Fibroblast of villous mesenchyme (primary cell): ENCODE data around the gene DHRS2. TPM values are rescaled to one million over a fixed set of nuclear protein-coding genes. Genes with fewer than 3 reads are reported as not detected.
"Not testable (repeated sequence)": the region's sequence is repeated elsewhere in the genome, so short reads cannot be mapped to it uniquely, and the experiment has no call there.

Experiments used
- DNase-seq: peaks from one replicate; pipeline ENCODE4 v3.0.0-alpha.2; 2010; ENCODE audit warnings: low read depth
- H3K4me3 ChIP-seq: 2 replicates; pipeline ENCODE4 v1.5.1; 2011; ENCODE audit warnings: low read depth, mild to moderate bottlenecking, low read length
- CTCF ChIP-seq: IDR thresholded peaks from 2 replicates; pipeline ENCODE4 v1.5.1; 2012; ENCODE audit warnings: low read depth, mild to moderate bottlenecking, low read length; ENCODE audit not compliant: insufficient read depth
- total RNA-seq: library from RNA; depleted of rRNA; stranded (reverse); fragments of >200 nt; gene quantifications from 2 replicates; pipeline ENCODE4 v1.2.3, GENCODE V29; 2012

DHRS2 gene
- total RNA-seq, 1 donor, result 0.43 TPM

GRCh38 chr14:23632461-23633159 is 3.6 kb upstream of the DHRS2 start:
- no peak for TF ChIP-seq CTCF
- DNase-seq, result no peak
- H3K4me3 ChIP-seq, result no peak overlapping the region

DNA sequence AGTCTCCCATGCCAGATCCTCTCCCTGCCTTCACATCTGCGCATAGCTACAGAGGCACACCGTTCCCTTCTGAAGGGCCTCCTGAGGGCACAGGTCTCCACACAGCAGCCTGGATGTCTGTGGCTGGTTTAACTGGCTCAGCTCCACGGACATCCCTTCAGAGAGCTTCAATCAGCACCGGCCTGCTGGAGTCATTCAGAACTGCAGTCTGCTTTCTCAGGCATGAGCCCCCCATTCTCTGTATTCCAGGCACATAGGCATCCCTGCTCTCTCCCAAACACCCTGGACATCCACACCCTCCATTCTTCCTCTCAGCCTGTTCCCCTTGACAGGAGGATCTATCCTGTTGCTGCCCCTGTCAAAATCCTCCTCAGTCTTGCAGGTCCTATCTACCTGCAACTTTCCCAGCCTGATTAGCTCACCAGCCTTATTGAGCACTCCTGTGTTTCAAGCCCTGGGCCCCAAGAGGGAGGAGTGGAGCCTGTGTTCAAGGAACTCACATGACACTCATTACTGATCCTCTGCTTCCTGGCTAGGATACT is 2.9 kb upstream of the DHRS2 start:
- peak; percentile 3 for TF ChIP-seq CTCF
- DNase-seq, result no peak
- H3K4me3 ChIP-seq, result no peak overlapping the region

DNA sequence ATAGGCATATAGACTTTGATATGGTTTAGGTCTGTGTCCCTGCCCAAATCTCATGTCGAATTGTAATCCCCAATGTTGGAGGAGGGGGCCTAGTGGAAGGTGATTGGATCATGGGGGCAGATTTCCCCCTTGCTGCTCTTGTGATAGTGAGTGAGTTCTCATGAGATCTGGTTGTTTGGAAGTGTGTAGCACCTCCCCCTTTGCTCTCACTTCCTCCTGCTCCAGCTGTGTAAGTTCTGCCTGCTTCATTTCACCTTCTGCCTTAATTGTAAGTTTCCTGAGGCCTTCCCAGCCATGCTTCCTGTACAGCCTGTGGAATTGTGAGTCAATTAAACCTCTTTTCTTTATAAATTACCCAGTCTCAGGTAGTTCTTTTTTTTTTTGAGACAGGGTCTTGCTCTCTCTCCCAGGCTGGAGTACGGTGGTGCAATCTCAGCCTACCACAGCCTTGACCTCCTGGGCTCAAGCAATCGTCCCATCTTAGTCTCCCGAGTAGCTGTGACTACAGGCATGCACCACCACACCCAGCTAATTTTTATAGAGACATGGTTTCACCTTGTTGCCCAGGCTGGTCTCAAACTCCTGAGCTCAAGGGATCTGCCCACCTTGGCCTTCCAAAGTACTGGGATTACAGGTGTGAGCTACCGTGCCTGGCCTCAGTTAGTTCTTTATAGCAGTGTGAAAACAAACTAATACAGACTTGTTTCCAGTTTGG is 1.3 kb upstream of the DHRS2 start:
- H3K4me3 ChIP-seq, DNase-seq: not testable (repeated sequence)

DNA sequence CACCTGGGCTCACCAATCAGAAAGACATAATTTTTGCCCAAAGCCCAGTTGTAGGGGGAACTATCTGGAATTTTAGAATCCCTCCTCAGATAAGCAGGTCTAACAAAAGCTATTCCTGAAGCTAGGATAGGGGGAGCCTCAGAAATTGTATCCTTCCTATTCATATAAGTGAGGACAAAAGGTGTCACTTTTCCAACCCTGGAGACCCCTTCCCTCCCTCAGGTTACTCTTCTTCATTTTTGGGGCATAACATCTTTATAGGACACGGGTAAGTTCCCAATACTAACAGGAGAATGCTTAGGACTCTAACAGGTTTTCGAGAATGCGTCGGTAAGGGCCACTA is 1.1 kb downstream of the DHRS2 start:
- DNase-seq, H3K4me3 ChIP-seq: not testable (repeated sequence)

DNA sequence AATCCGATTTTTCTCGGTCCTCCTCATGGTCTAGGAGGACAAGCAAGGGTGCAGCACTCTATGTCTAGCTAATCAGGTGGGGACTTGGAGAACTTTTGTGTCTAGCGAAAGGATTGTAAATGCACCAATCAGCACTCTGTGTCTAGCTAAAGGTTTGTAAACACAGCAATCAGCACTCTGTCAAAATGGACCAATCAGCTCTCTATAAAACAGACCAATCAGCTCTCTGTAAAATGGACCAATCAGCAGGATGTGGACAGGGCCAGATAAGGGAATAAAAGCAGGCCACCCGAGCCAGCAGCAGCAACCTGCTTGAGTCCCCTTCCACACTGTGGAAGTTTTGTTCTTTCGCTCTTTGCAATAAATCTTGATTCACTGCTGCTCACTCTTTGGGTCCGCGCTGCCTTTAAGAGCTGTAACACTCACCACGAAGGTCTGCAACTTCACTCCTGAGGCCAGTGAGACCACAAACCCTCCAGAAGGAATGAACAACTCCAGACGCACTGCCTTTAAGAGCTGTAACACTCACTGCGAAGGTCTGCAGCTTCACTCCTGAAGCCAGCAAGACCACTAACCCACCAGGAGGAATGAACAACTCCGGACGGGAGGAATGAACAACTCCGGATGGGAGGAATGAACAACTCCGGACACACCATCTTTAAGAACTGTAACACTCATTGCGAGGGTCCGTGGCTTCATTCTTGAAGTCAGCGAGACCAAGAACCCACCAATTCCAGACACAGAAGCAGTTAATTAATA is 1.7 kb downstream of the DHRS2 start:
- not testable (repeated sequence) for H3K4me3 ChIP-seq, DNase-seq

DNA sequence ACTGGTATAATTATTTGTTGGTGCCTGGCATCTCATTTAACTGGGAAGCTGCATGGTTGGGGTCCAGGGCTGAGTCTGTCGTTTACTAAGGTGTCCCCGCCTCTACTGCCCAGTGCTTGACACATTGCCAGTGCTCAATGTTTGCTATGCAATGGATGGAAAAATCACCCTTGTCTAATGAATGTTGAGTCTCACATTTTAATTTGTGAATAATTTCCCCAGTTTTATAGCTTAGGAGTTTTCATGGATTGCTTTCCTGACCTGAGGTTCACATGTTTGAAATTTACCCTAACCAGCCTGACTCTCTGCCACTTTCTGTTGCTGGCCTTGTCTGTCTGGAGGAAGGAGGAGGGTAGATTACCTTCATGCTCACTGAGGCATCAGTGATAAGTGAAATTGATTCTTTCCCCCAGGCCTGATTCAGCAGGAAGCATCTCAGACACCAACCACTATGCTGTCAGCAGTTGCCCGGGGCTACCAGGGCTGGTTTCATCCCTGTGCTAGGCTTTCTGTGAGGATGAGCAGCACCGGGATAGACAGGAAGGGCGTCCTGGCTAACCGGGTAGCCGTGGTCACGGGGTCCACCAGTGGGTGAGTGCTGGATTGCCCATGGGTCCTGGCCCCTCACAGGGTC is 2.4 kb downstream of the DHRS2 start:
- DNase-seq, result no peak
- H3K4me3 ChIP-seq, result no peak overlapping the region
- TF ChIP-seq CTCF, result no peak

GRCh38 chr14:23639048-23639890 is 3.1 kb downstream of the DHRS2 start:
- TF ChIP-seq CTCF, result no peak
- H3K4me3 ChIP-seq, result no peak overlapping the region
- no peak for DNase-seq
